Measurements from ENCODE around the gene NDUFC1.
"Not testable (repeated sequence)": the region's sequence is repeated elsewhere in the genome, so short reads cannot be mapped to it uniquely, and the experiment has no call there.

The NDUFC1 gene

DNA sequence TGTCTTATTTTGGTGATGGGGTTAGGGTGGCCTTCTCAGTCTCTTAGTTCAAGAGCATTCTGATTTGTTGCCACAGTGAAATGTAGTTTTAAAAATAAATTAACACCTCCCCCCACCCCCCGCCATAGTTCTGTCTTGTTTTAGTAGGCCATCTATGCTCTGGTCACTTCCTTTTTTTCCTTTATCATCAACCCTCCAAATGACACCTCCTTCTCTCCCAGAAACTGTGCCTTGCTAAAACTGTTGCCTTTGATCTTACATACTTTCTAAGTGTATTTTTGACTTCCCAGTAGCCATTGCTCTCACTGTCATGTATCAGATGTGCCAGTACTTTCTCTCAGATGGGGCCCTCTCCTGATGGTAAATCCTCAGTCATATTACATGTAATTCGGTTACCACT is 14.5 kb upstream of the NDUFC1 start:
- H3K36me3 ChIP-seq (ENCODE audit: control insufficient read depth, insufficient read depth, low read length), result no peaks in the 10 kb centered on the region
- H3K27ac ChIP-seq, result no peak overlapping the region
- H3K4me3 ChIP-seq (ENCODE audit: low read depth, low read length), result no peak overlapping the region
- no peak overlapping the region for H3K4me2 ChIP-seq (ENCODE audit: low read length)
- H2AFZ ChIP-seq, result no peak overlapping the region
- H3K27me3 ChIP-seq (ENCODE audit: control insufficient read depth, insufficient read depth, low read length), result no peaks in the 10 kb centered on the region
- H3K9me3 ChIP-seq (ENCODE audit: control insufficient read depth, low read length), result no peaks in the 10 kb centered on the region
- peaks cover 26% of the 10 kb centered on the region for H3K79me2 ChIP-seq
- TF ChIP-seq, protein P1, sequence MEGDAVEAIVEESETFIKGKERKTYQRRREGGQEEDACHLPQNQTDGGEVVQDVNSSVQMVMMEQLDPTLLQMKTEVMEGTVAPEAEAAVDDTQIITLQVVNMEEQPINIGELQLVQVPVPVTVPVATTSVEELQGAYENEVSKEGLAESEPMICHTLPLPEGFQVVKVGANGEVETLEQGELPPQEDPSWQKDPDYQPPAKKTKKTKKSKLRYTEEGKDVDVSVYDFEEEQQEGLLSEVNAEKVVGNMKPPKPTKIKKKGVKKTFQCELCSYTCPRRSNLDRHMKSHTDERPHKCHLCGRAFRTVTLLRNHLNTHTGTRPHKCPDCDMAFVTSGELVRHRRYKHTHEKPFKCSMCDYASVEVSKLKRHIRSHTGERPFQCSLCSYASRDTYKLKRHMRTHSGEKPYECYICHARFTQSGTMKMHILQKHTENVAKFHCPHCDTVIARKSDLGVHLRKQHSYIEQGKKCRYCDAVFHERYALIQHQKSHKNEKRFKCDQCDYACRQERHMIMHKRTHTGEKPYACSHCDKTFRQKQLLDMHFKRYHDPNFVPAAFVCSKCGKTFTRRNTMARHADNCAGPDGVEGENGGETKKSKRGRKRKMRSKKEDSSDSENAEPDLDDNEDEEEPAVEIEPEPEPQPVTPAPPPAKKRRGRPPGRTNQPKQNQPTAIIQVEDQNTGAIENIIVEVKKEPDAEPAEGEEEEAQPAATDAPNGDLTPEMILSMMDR (IDR thresholded peaks at IDR 0.05), result no peak
- peaks cover 5% of the 10 kb centered on the region for H3K4me1 ChIP-seq
- H3K9ac ChIP-seq, result no peak overlapping the region

DNA sequence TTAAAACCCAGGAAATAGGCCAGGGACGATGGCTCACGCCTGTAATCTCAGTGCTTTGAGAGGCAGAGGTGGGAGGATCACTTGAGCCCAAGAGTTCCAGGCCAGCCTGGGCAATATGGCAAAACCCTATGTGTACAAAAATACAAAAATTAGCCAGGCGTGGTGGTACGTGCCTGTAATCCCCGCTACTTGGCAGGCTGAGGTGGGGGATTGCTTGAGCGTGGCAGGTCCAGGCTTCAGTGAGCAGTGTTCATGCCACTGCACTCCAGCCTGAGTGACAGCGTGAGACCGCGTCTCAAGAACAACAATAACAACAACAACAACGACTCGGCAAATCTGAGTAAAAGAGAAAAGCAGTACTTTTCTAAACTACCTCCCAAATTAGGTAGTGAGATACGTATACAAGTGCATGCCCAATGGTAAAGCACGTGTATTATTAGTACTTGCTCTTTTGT is 13.0 kb upstream of the NDUFC1 start:
- Histone ChIP-seq H3K27ac (no peak overlapping the region), H3K27me3 (ENCODE audit: control insufficient read depth, insufficient read depth, low read length) (no peaks in the 10 kb centered on the region), H2AFZ (no peak overlapping the region), H3K79me2 (peaks cover 21% of the 10 kb centered on the region), H3K9me3 (ENCODE audit: control insufficient read depth, low read length) (no peaks in the 10 kb centered on the region), H3K4me2 (ENCODE audit: low read length) (no peak overlapping the region), H3K36me3 (ENCODE audit: control insufficient read depth, insufficient read depth, low read length) (no peaks in the 10 kb centered on the region), H3K9ac (no peak overlapping the region), H3K4me3 (ENCODE audit: low read depth, low read length) (no peak overlapping the region), H3K4me1 (peaks cover 5% of the 10 kb centered on the region)
- TF ChIP-seq, protein P1 (IDR thresholded peaks at IDR 0.05), result no peak

DNA sequence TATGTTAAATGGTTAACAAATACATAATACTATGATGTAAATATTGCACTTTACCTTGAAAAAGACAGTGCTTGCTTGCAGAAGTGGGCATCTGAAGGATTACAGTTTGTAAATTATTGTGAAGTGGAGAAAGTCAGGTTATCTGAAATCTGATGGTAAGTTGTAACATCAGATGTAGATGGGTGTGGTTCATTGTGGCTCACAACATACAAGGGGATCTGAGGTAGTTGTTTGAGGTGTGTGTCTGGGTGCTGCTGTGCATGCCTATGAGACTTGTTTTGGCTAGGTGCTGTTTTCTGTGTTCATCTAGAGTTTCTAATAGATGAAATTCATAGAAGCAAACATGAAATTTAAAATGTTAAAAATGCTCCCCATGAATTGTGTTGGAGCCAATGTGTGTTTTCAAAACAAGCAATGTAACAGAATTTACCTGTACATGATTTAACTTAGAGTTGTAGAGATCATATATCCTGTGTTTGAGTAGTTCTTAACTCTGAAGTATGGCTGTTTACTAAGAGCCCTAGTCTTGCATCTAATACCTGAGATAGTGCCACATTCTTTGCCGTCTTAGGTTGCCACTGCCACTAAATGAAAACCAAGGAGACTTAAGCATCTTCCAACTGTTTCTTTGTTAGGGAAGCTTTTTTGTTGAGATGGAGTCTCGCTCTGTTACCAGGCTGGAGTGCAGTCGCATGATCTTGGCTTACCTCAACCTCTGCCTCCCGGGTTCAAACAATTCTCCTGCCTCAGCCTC is 11.9 kb upstream of the NDUFC1 start:
- Histone ChIP-seq H3K27ac (no peak overlapping the region), H3K4me1 (no peaks in the 10 kb centered on the region)
- TF ChIP-seq, protein P1 (IDR thresholded peaks at IDR 0.05), result no peak

DNA sequence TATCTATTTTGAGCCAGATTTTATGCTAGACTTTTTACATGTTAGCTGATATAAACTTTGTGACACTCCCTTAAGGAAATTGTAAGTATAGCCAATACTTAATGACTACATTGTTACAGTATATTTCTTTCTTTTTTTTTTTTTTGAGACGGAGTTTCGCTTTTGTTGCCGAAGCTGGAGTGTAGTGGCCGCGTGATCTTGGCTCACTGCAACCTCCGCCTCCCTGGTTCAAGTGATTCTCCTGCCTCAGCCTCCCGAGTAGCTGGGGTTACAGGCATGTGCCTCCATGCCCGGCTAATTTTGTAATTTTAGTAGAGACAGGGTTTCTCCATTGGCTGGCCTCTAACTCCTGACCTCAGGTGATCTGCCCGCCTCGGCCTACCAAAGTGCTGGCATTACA is 11.1 kb upstream of the NDUFC1 start:
- H3K27me3 ChIP-seq (ENCODE audit: control insufficient read depth, insufficient read depth, low read length); H3K36me3 ChIP-seq (ENCODE audit: control insufficient read depth, insufficient read depth, low read length); H3K9me3 ChIP-seq (ENCODE audit: control insufficient read depth, low read length); H3K4me3 ChIP-seq (ENCODE audit: low read depth, low read length); H3K27ac ChIP-seq; H3K4me1 ChIP-seq; H2AFZ ChIP-seq; H3K4me2 ChIP-seq (ENCODE audit: low read length); H3K9ac ChIP-seq: not testable (repeated sequence)
- H3K79me2 ChIP-seq, result peaks cover 18% of the 10 kb centered on the region

More for the DNA sequence above, 11.9 kb upstream of the NDUFC1 start:
- Histone ChIP-seq H3K9ac (no peak overlapping the region), H3K9me3 (ENCODE audit: control insufficient read depth, low read length) (no peaks in the 10 kb centered on the region), H2AFZ (no peak overlapping the region), H3K4me3 (ENCODE audit: low read depth, low read length) (no peak overlapping the region), H3K36me3 (ENCODE audit: control insufficient read depth, insufficient read depth, low read length) (no peaks in the 10 kb centered on the region), H3K79me2 (peaks cover 21% of the 10 kb centered on the region), H3K4me2 (ENCODE audit: low read length) (no peak overlapping the region), H3K27me3 (ENCODE audit: control insufficient read depth, insufficient read depth, low read length) (no peaks in the 10 kb centered on the region)

DNA sequence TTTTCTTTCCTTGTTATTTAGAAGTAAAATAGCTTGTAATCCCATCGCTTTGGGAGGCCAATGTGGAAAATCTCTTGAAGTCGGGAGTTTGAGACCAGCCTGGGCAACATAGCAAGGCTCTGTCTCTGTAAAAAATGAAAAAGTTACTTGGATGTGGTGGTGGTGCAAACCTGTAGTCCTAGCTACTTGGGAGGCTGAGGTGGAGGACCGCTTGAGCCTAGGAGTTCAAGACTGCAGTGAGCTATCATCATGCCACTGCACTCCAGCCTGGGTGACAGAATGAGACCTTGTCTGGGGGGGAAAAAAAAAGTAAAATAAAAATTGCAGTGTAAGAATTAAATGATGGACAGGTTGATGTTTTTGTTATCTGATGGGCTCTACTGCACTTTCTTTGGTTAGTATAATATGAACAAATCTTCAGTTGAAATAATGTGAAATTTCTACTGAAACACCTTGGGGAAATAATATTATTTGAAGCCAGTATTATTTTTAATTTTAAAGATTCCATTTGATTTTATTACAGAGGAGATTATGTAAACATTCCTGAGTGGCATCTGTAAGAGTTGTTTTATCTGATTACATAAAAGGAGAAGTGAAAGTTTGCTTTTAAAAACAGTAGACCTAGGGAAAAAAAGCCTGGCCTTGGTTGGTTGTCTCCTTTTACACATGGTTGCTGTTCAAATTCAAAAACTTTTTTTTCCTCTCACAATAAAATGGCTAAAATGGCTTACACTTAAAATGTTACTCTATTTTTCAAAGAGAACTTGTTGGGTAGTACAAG is 10.5 kb upstream of the NDUFC1 start:
- no peaks in the 10 kb centered on the region for H3K36me3 ChIP-seq (ENCODE audit: control insufficient read depth, insufficient read depth, low read length)
- H3K4me1 ChIP-seq, result no peaks in the 10 kb centered on the region
- H3K4me2 ChIP-seq (ENCODE audit: low read length), result peak overlapping the region; percentile 17
- H3K79me2 ChIP-seq, result peaks cover 18% of the 10 kb centered on the region
- no peaks in the 10 kb centered on the region for H3K9me3 ChIP-seq (ENCODE audit: control insufficient read depth, low read length)
- TF ChIP-seq, protein P1 (IDR thresholded peaks at IDR 0.05), result no peak
- H3K4me3 ChIP-seq (ENCODE audit: low read depth, low read length), result no peak overlapping the region
- no peak overlapping the region for H3K9ac ChIP-seq
- H3K27me3 ChIP-seq (ENCODE audit: control insufficient read depth, insufficient read depth, low read length), result no peaks in the 10 kb centered on the region
- no peak overlapping the region for H3K27ac ChIP-seq
- H2AFZ ChIP-seq, result no peak overlapping the region
